ACC112 (cell line): ENCODE measurements around the gene ACVR1B.

Source experiments
- H2AFZ ChIP-seq: fragments of 200-600 bp; sonication (generic); one replicate; pipeline ENCODE4 v1.6.0; 2017; ENCODE audit warnings: antibody characterized with exemption, low read length; ENCODE audit not compliant: unreplicated experiment
- H3K27ac ChIP-seq: fragments of 200-600 bp; sonication (generic); 2 replicates; pipeline ENCODE4 v1.5.1; 2014; ENCODE audit warnings: low read depth, mild to moderate bottlenecking, antibody characterized with exemption, low read length, moderate library complexity
- H3K27me3 ChIP-seq: fragments of 200-600 bp; sonication (generic); 2 replicates; pipeline ENCODE4 v1.6.1; 2014; ENCODE audit warnings: mild to moderate bottlenecking, antibody characterized with exemption, low read length, moderate library complexity, mixed read lengths; ENCODE audit not compliant: insufficient read depth
- H3K36me3 ChIP-seq: fragments of 200-600 bp; sonication (generic); 2 replicates; pipeline ENCODE4 v1.6.1; 2016; ENCODE audit warnings: mild to moderate bottlenecking, antibody characterized with exemption, low read length, moderate library complexity, mixed read lengths; ENCODE audit not compliant: insufficient read depth
- H3K4me1 ChIP-seq: fragments of 200-600 bp; sonication (generic); one replicate; pipeline ENCODE4 v1.6.1; 2016; ENCODE audit warnings: low read length, mixed read lengths; ENCODE audit not compliant: insufficient read depth, unreplicated experiment, control insufficient read depth
- H3K4me3 ChIP-seq: fragments of 200-600 bp; sonication (generic); 2 replicates; pipeline ENCODE4 v1.5.1; 2014; ENCODE audit warnings: mild to moderate bottlenecking, low read depth, low read length
- H3K79me2 ChIP-seq: fragments of 200-600 bp; sonication (generic); one replicate; pipeline ENCODE4 v1.6.0; 2016; ENCODE audit warnings: low read length; ENCODE audit not compliant: control insufficient read depth, unreplicated experiment, insufficient read depth

The ACVR1B gene

DNA sequence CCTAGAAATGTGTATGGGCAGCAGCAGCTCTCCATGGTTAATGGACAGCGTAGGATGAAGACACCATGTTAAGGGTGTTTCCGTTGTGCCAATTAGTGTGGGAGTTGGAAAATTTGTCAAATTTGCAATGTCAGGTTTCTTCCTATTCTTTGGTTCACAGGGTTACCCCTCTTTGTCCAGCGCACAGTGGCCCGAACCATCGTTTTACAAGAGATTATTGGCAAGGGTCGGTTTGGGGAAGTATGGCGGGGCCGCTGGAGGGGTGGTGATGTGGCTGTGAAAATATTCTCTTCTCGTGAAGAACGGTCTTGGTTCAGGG is 29.3 kb downstream of the ACVR1B start:
- no peak overlapping the region for H3K27ac ChIP-seq
- peaks cover 15% of the 10 kb centered on the region; the same call in 1 of the 2 replicates for H3K36me3 ChIP-seq
- no peak overlapping the region for H2AFZ ChIP-seq
- H3K79me2 ChIP-seq: peaks cover 2% of the 10 kb centered on the region
- no peaks in the 10 kb centered on the region for H3K27me3 ChIP-seq
- peaks cover 33% of the 10 kb centered on the region for H3K4me1 ChIP-seq
- H3K4me3 ChIP-seq: no peak overlapping the region

DNA sequence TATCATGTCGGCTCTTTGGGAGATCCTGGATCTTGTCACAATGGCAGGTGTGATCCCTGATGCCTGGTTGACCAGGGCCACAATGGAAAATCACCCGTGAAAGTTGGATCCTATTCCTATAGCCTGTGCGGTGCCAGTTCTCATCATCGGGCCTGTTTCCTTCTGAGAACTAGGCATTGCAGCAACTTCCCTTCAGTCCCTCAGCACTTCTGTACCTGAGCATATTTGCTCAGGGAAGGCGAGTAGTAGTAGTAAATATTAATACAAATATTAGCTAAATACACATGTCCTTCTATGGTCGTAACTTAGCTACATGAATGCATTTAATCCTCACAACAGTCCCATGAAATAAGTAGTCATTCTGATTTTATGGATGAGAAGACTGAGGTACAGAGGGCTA is 33.2 kb downstream of the ACVR1B start:
- Histone ChIP-seq H3K4me1 (peaks cover 6% of the 10 kb centered on the region), H3K36me3 (peaks cover 9% of the 10 kb centered on the region; the same call in 1 of the 2 replicates), H3K27me3 (no peaks in the 10 kb centered on the region), H3K27ac (no peak overlapping the region), H3K4me3 (no peak overlapping the region), H3K79me2 (no peaks in the 10 kb centered on the region), H2AFZ (no peak overlapping the region)

GRCh38 chr12:51985154-51985835 is 33.8 kb downstream of the ACVR1B start:
- Histone ChIP-seq H3K79me2 (no peaks in the 10 kb centered on the region), H3K27me3 (no peaks in the 10 kb centered on the region), H2AFZ (no peak overlapping the region), H3K4me3 (no peak overlapping the region), H3K27ac (no peak overlapping the region), H3K4me1 (no peaks in the 10 kb centered on the region), H3K36me3 (peaks cover 9% of the 10 kb centered on the region; the same call in 1 of the 2 replicates)

DNA sequence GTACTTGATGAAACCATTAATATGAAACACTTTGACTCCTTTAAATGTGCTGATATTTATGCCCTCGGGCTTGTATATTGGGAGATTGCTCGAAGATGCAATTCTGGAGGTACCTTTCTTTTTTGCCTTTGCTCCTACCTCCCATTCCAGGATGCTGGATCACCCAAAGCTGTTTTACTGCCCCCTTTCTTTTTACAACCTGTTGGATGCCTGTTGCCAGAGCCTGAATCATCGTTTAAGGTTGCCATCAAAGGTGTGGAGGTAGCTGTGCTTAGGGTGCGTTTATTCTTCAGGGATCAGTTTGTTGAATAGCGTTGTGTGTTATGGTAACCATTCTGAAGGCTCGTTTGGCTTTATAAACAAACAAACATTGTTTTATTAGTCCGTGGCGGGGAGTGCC is 35.3 kb downstream of the ACVR1B start:
- H3K79me2 ChIP-seq: no peaks in the 10 kb centered on the region
- no peak overlapping the region for H3K27ac ChIP-seq
- H3K4me1 ChIP-seq: no peaks in the 10 kb centered on the region
- H3K4me3 ChIP-seq: no peak overlapping the region
- peaks cover 10% of the 10 kb centered on the region; the same call in 1 of the 2 replicates for H3K36me3 ChIP-seq
- no peaks in the 10 kb centered on the region for H3K27me3 ChIP-seq
- no peak overlapping the region for H2AFZ ChIP-seq

GRCh38 chr12:51992246-51992645 is 40.7 kb downstream of the ACVR1B start:
- H3K36me3 ChIP-seq: peaks cover 14% of the 10 kb centered on the region
- H3K4me3 ChIP-seq: no peak overlapping the region
- no peaks in the 10 kb centered on the region for H3K79me2 ChIP-seq
- no peaks in the 10 kb centered on the region for H3K27me3 ChIP-seq
- H2AFZ ChIP-seq: no peak overlapping the region
- H3K4me1 ChIP-seq: no peaks in the 10 kb centered on the region
- no peak overlapping the region for H3K27ac ChIP-seq

- no peak overlapping the region for H2AFZ ChIP-seq
- no peak overlapping the region for H3K27ac ChIP-seq
- H3K4me1 ChIP-seq: no peaks in the 10 kb centered on the region
- peaks cover 23% of the 10 kb centered on the region for H3K36me3 ChIP-seq
- H3K27me3 ChIP-seq: no peaks in the 10 kb centered on the region
- no peak overlapping the region for H3K4me3 ChIP-seq
- H3K79me2 ChIP-seq: no peaks in the 10 kb centered on the region
Observed at GRCh38 chr12:51994539-51994820, 43.0 kb downstream of the ACVR1B start.

GRCh38 chr12:51994959-51995358 is 43.5 kb downstream of the ACVR1B start:
- H3K36me3 ChIP-seq: peaks cover 23% of the 10 kb centered on the region
- no peaks in the 10 kb centered on the region for H3K27me3 ChIP-seq
- H3K27ac ChIP-seq: no peak overlapping the region
- no peaks in the 10 kb centered on the region for H3K79me2 ChIP-seq
- no peaks in the 10 kb centered on the region for H3K4me1 ChIP-seq
- no peak overlapping the region for H3K4me3 ChIP-seq
- no peak overlapping the region for H2AFZ ChIP-seq

DNA sequence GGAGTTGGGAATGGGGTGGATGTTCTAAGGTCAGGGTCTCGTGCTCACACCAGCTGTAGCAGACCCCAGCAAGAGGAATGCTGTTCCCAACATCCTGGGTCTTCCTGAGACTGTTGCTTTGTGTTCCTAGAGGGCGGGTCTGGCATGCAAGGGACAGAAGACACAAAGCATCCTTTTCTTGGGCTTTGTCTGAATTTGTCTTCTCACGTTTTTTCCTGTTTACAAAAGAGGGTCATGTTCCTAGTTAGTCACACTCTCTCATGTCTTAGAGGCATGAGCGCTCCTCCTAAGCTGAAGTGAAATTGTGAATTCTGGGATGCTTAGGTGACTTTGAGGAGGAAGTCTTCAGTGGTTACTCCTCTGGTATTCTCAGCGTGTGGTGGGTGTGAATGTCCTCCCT is 45.6 kb downstream of the ACVR1B start:
- H3K27me3 ChIP-seq: no peaks in the 10 kb centered on the region
- no peaks in the 10 kb centered on the region for H3K4me1 ChIP-seq
- no peak overlapping the region for H3K4me3 ChIP-seq
- H2AFZ ChIP-seq: no peak overlapping the region
- peaks cover 18% of the 10 kb centered on the region for H3K36me3 ChIP-seq
- no peaks in the 10 kb centered on the region for H3K79me2 ChIP-seq
- no peak overlapping the region for H3K27ac ChIP-seq

DNA sequence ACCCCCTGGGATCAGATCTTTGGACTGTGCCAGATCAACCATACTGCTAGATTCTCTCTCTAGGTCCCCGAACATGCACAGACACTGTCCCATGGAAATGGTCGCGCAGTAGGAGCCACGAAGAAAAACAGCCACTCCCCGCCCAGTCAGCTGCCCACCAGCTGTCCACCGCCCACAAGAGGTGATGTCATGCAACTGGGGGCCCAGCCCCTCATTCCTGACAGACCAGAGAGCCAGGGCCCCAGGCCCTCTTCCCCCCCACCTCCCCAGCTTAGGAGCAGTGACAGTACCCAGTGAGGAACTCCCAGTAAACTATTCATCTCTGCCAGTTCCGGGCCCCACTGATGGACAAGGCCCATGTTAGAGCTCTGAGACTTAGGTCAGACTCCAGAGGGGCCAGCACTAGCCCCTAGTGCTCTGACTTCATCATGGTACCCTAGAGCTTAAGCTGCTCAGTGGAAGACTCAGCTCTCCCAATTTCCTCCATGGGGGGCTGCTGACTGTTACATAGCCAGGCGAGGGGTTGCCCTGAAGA is 51.6 kb downstream of the ACVR1B start:
- no peak overlapping the region for H3K4me3 ChIP-seq
- no peak overlapping the region for H2AFZ ChIP-seq
- no peak overlapping the region for H3K27ac ChIP-seq
- H3K27me3 ChIP-seq: peaks cover 27% of the 10 kb centered on the region
- H3K79me2 ChIP-seq: no peaks in the 10 kb centered on the region
- H3K4me1 ChIP-seq: no peaks in the 10 kb centered on the region
- H3K36me3 ChIP-seq: peaks cover 4% of the 10 kb centered on the region; the same call in 1 of the 2 replicates

DNA sequence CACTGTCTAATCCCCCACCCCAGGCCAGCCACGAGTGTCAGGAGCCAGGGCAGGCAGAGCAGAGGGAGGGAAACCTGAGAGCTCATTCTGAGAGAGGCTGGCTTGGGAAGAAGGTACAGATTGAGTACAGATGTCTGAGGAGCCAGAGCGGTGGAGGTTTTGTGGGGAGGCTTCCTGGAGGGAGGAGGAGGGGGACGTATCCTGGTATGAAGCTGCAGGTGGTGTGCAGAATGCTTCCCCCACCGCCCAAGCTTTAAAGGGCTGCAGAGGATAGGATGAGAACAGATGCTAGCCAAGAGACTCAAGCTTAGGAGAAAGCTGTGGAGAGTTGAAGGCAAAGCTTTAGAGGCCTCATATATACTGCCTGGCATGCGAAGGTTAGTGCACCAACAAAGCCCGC is 52.1 kb downstream of the ACVR1B start:
- 0 out of 2 replicates have a peak, but pooled peaks cover 3% of the 10 kb centered on the region for H3K36me3 ChIP-seq
- H3K4me1 ChIP-seq: no peaks in the 10 kb centered on the region
- no peak overlapping the region for H3K4me3 ChIP-seq
- peaks cover 29% of the 10 kb centered on the region for H3K27me3 ChIP-seq
- no peaks in the 10 kb centered on the region for H3K79me2 ChIP-seq
- no peak overlapping the region for H2AFZ ChIP-seq
- H3K27ac ChIP-seq: no peak overlapping the region

GRCh38 chr12:52004042-52004648 is 52.6 kb downstream of the ACVR1B start:
- H3K27me3 ChIP-seq: peaks cover 29% of the 10 kb centered on the region
- H3K36me3 ChIP-seq: no peaks in the 10 kb centered on the region
- no peaks in the 10 kb centered on the region for H3K79me2 ChIP-seq
- no peak overlapping the region for H3K27ac ChIP-seq
- H2AFZ ChIP-seq: no peak overlapping the region
- H3K4me3 ChIP-seq: no peak overlapping the region
- H3K4me1 ChIP-seq: no peaks in the 10 kb centered on the region
